H9 (cell line): ENCODE data around the gene CTNS. TPM values are rescaled to one million over a fixed set of nuclear protein-coding genes. Genes with fewer than 3 reads are reported as not detected.

Experiments
- DNase-seq: peaks from one replicate; pipeline ENCODE4 v3.0.0-alpha.2; 2017
- H2AFZ ChIP-seq: one replicate; pipeline ENCODE4 v1.6.1; 2013; ENCODE audit warnings: mild to moderate bottlenecking, low read length, control low read depth, moderate library complexity
- H2AK5ac ChIP-seq: 2 replicates; pipeline ENCODE4 v1.6.1; 2013; ENCODE audit warnings: low read length, control low read depth, mixed read lengths; ENCODE audit not compliant: insufficient read length
- H2BK120ac ChIP-seq: one replicate; pipeline ENCODE4 v1.6.1; 2013; ENCODE audit warnings: low read depth, mild to moderate bottlenecking, low read length, control low read depth, inconsistent platforms; ENCODE audit not compliant: poor library complexity, severe bottlenecking
- H2BK12ac ChIP-seq: 2 replicates; pipeline ENCODE4 v1.6.1; 2013; ENCODE audit warnings: low read length, control low read depth, mixed read lengths, low read depth; ENCODE audit not compliant: insufficient read length
- H2BK15ac ChIP-seq: 2 replicates; pipeline ENCODE4 v1.6.1; 2013; ENCODE audit warnings: low read depth, low read length, control low read depth
- H2BK20ac ChIP-seq: one replicate; pipeline ENCODE4 v1.6.1; 2013; ENCODE audit warnings: low read depth, mild to moderate bottlenecking, low read length, control low read depth, inconsistent platforms; ENCODE audit not compliant: poor library complexity, severe bottlenecking
- H2BK5ac ChIP-seq: 2 replicates; pipeline ENCODE4 v1.6.1; 2013; ENCODE audit warnings: low read length, control low read depth, mixed read lengths; ENCODE audit not compliant: insufficient read length
- H3K14ac ChIP-seq: 2 replicates; pipeline ENCODE4 v1.6.1; 2013; ENCODE audit warnings: low read length, control low read depth; ENCODE audit not compliant: insufficient read depth
- H3K18ac ChIP-seq: 2 replicates; pipeline ENCODE4 v1.6.1; 2013; ENCODE audit warnings: low read depth, mild to moderate bottlenecking, mixed read lengths, low read length, control low read depth; ENCODE audit not compliant: insufficient read length
- H3K23ac ChIP-seq: 2 replicates; pipeline ENCODE4 v1.6.1; 2013; ENCODE audit warnings: low read length, control low read depth, mixed read lengths, low read depth; ENCODE audit not compliant: insufficient read length
- H3K23me2 ChIP-seq: 2 replicates; pipeline ENCODE4 v1.6.1; 2013; ENCODE audit warnings: low read depth, mild to moderate bottlenecking, mixed read lengths, low read length, control low read depth; ENCODE audit not compliant: insufficient read length, poor library complexity, severe bottlenecking
- H3K27ac ChIP-seq: 2 replicates; pipeline ENCODE4 v1.5.1; 2013; ENCODE audit warnings: low read length, control low read depth, mixed read lengths, low read depth; ENCODE audit not compliant: insufficient read length
- H3K27me3 ChIP-seq: 2 replicates; pipeline ENCODE4 v1.6.1; 2013; ENCODE audit warnings: low read length, control low read depth, inconsistent platforms; ENCODE audit not compliant: insufficient read depth
- H3K4ac ChIP-seq: 2 replicates; pipeline ENCODE4 v1.6.1; 2013; ENCODE audit warnings: low read depth, mild to moderate bottlenecking, control low read depth, inconsistent platforms, low read length, moderate library complexity
- H3K4me1 ChIP-seq: 2 replicates; pipeline ENCODE4 v1.6.1; 2013; ENCODE audit warnings: low read length, control low read depth, inconsistent platforms; ENCODE audit not compliant: insufficient read depth
- H3K4me2 ChIP-seq: 2 replicates; pipeline ENCODE4 v1.6.1; 2013; ENCODE audit warnings: low read length, control low read depth, mixed read lengths; ENCODE audit not compliant: insufficient read length, insufficient read depth
- H3K56ac ChIP-seq: 2 replicates; pipeline ENCODE4 v1.6.1; 2013; ENCODE audit warnings: low read depth, mild to moderate bottlenecking, mixed read lengths, low read length, control low read depth; ENCODE audit not compliant: insufficient read length
- H3K79me1 ChIP-seq: 2 replicates; pipeline ENCODE4 v1.6.1; 2013; ENCODE audit warnings: low read depth, mild to moderate bottlenecking, moderate library complexity, low read length, control low read depth, inconsistent platforms; ENCODE audit not compliant: insufficient read depth, poor library complexity, severe bottlenecking
- H3K79me2 ChIP-seq: 2 replicates; pipeline ENCODE4 v1.6.1; 2013; ENCODE audit warnings: low read length, control low read depth, inconsistent platforms; ENCODE audit not compliant: insufficient read depth
- H3K9ac ChIP-seq: 2 replicates; pipeline ENCODE4 v1.6.1; 2013; ENCODE audit warnings: low read length, control low read depth, mixed read lengths; ENCODE audit not compliant: insufficient read length; ENCODE audit errors: extremely low read depth
- H3K9me3 ChIP-seq: one replicate; pipeline ENCODE4 v1.6.1; 2013; ENCODE audit warnings: low read depth, low read length, inconsistent platforms; ENCODE audit not compliant: control insufficient read depth
- H3T11ph ChIP-seq: one replicate; pipeline ENCODE4 v1.6.1; 2013; ENCODE audit warnings: mild to moderate bottlenecking, low read length, control low read depth, inconsistent platforms
- H4K20me1 ChIP-seq: one replicate; pipeline ENCODE4 v1.6.1; 2013; ENCODE audit not compliant: control insufficient read depth, insufficient read length, insufficient read depth
- H4K5ac ChIP-seq: 2 replicates; pipeline ENCODE4 v1.6.1; 2013; ENCODE audit warnings: low read depth, mild to moderate bottlenecking, mixed read lengths, low read length, control low read depth; ENCODE audit not compliant: insufficient read length
- H4K8ac ChIP-seq: replicated peaks from 2 replicates; pipeline ENCODE4 v1.6.1; 2013; ENCODE audit warnings: low read length, control low read depth, mixed read lengths, low read depth; ENCODE audit not compliant: insufficient read length
- H4K91ac ChIP-seq: 2 replicates; pipeline ENCODE4 v1.6.1; 2013; ENCODE audit warnings: low read depth, mild to moderate bottlenecking, moderate library complexity, mixed read lengths, low read length, control low read depth; ENCODE audit not compliant: insufficient read length
- H3K27ac Mint-ChIP-seq, 3 experiments: 2 replicates in 2 of 3; 3 replicates in 1 of 3; pipeline ENCODE4 v1.8.0; 2020 to 2021; ENCODE audit warnings: mixed read lengths in 3 of 3, mild to moderate bottlenecking in 1 of 3, moderate library complexity in 1 of 3
- H3K27me3 Mint-ChIP-seq: 2 replicates; pipeline ENCODE4 v1.8.0; 2021; ENCODE audit warnings: low read depth, mild to moderate bottlenecking, moderate library complexity, mixed read lengths
- H3K36me3 Mint-ChIP-seq, 3 experiments: 2 replicates in 2 of 3; 3 replicates in 1 of 3; pipeline ENCODE4 v1.8.0; 2020 to 2021; ENCODE audit warnings: low read depth in 3 of 3, mixed read lengths in 3 of 3; ENCODE audit not compliant: insufficient read depth in 1 of 3
- H3K4me1 Mint-ChIP-seq, 2 experiments: 2 replicates each; pipeline ENCODE4 v1.8.0; 2020; ENCODE audit warnings: mixed read lengths in 2 of 2
- H3K4me3 Mint-ChIP-seq, 2 experiments: 2 replicates in 1 of 2; 3 replicates in 1 of 2; pipeline ENCODE4 v1.8.0; 2020 to 2021; ENCODE audit warnings: mild to moderate bottlenecking in 2 of 2, mixed read lengths in 2 of 2, moderate library complexity in 1 of 2
- H3K9me3 Mint-ChIP-seq, 2 experiments: 2 replicates in 1 of 2; 3 replicates in 1 of 2; pipeline ENCODE4 v1.8.0; 2020; ENCODE audit warnings: mild to moderate bottlenecking in 2 of 2, mixed read lengths in 2 of 2, moderate library complexity in 1 of 2
- CTCF ChIP-seq: fragments of 200-600 bp; sonication (generic); conservative IDR thresholded peaks from 3 replicates; pipeline ENCODE4 v1.8.0; 2021; ENCODE audit warnings: antibody characterized with exemption, mild to moderate bottlenecking
- WGBS: extraction: QIAGEN DNeasy Blood & Tissue Kit; methylation state at CpG from one replicate; pipeline ENCODE4 v1.1.7; 2013; ENCODE audit warnings: missing lambda C conversion rate, low lambda C conversion rate, mixed read lengths; ENCODE audit not compliant: insufficient read length; ENCODE audit errors: extremely low coverage; 5-methylcytosine and 5-hydroxymethylcytosine counted together
- total RNA-seq: library from RNA; stranded (reverse); gene quantifications from 2 replicates; pipeline ENCODE4 v1.2.1, GENCODE V29; 2021

CTNS gene
- total RNA-seq, 1 experiment from 2014 or later = 12.8 TPM

- H3K27me3 ChIP-seq = no peaks in the 10 kb centered on the region
- no peak overlapping the region for H2BK120ac ChIP-seq
- H3K4me2 ChIP-seq = no peak overlapping the region
- Mint-ChIP-seq H3K9me3 (no peaks in the 10 kb centered on the region), H3K27ac (no peak overlapping the region), H3K4me3 (no peak overlapping the region), H3K36me3 (no peaks in the 10 kb centered on the region; a peak in 1 of 7 replicates), H3K4me1 (peaks cover 7 to 23% of the 10 kb centered on the region in 2 experiments), H3K27me3 (peaks cover 4% of the 10 kb centered on the region; the same call in 1 of the 2 replicates)
- H3K14ac ChIP-seq = no peak overlapping the region; the same call in 1 of the 2 replicates
- no peak overlapping the region for H3K4ac ChIP-seq
- H4K5ac ChIP-seq = no peak overlapping the region
- H4K20me1 ChIP-seq = no peaks in the 10 kb centered on the region
- no peaks in the 10 kb centered on the region for H3K23me2 ChIP-seq
- H2BK20ac ChIP-seq = no peak overlapping the region
- no peak for DNase-seq
- H3K9me3 ChIP-seq = no peaks in the 10 kb centered on the region
- H4K8ac ChIP-seq = no peak overlapping the region
- no peak overlapping the region for H3K56ac ChIP-seq
- H3K79me2 ChIP-seq = no peaks in the 10 kb centered on the region
- H3K18ac ChIP-seq = no peak overlapping the region
- no CpG with 5 or more reads among the region's 12 CpGs for WGBS
- TF ChIP-seq CTCF = no peak
- H3K9ac ChIP-seq = no peak overlapping the region
- no peak overlapping the region for H2AFZ ChIP-seq
- no peak overlapping the region for H3K27ac ChIP-seq
- no peaks in the 10 kb centered on the region for H3K4me1 ChIP-seq
- no peak overlapping the region for H4K91ac ChIP-seq
- H3K79me1 ChIP-seq = no peaks in the 10 kb centered on the region
- no peak overlapping the region for H3K23ac ChIP-seq
- H3T11ph ChIP-seq = no peak overlapping the region
- no peak overlapping the region for H2AK5ac ChIP-seq
- H2BK15ac ChIP-seq = no peak overlapping the region
- H2BK5ac ChIP-seq = no peak overlapping the region
- no peak overlapping the region for H2BK12ac ChIP-seq
Observed at GRCh38 chr17:3681057-3681456, 44.5 kb downstream of the CTNS start.
